ENCODE data around the gene CCDC196.
"Not testable (repeated sequence)": the region's sequence is repeated elsewhere in the genome, so short reads cannot be mapped to it uniquely, and the experiment has no call there.

The CCDC196 gene

DNA sequence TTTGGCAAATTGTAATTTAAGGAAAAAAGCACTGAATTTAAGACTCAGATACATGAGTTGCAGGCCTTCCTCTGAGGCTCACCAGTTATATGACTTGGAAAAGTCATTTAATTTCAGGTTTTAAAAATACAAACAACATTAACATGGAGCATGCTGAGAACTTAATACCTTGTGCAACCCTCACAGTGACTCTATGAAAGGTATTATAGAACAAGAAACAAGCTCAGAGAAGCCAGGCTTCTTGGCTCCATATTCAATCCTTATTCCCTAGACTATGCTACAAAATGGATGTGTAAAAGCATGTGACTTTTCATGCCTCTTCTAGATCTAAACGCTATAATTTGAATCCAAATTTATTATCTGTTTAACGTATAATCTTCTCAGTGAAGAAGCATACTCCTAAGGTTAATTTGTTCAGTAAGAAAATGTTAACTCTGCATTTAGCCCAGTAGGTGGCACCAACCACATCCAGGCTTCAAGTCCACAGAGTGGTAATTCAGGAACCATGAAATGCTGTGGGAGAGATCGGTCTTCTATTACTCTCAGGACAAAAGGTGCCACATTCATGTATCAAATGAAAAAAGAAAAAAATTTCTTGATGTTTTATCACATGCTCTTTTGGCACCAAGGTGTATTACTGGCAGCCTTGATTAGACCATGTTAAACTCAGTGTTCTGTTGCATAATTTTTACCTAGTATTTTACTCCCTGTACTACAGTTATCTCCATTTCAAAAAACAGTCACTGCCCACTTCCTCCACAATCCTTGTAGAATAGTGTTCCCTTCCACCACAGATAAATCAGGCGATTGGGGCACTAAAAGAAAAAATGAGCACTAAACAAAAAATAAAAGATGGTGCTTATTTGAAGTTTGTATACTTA, 9.3 kb downstream of the CCDC196 start:
- in situ Hi-C loops (cut with MboI; ENCODE audit: low sequenced_read_pairs) = no loop called here

DNA sequence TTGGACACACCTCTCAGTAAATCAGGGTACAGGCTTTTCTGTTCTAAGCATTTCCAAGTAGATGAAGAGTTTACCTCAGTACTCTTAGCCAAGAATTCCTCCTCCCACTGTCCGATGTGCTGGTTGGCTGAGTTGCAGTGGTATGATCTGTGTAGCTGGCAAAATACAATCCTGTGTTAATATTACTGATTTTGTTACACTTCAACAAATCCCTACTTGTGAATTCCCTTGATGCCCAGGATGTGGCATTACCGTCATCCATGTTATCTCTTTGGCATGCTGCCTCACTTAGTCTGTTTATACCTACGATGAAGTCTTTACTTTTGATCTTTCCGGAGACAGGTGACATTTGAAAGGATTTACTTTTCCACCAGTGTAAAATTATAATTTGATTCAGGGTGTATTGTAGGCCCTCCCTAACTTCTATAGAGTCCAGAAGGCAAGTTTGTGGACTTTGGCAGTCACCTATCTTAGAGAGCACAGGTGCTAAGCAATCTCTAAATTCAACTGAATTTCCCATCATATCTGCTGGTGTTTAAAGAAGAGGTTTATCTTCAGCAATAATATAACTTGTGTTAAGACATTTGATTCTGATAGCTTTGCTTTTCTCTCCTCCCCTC, 10.1 kb downstream of the CCDC196 start:
- in situ Hi-C loops (cut with MboI; ENCODE audit: low sequenced_read_pairs) = no loop called here

DNA sequence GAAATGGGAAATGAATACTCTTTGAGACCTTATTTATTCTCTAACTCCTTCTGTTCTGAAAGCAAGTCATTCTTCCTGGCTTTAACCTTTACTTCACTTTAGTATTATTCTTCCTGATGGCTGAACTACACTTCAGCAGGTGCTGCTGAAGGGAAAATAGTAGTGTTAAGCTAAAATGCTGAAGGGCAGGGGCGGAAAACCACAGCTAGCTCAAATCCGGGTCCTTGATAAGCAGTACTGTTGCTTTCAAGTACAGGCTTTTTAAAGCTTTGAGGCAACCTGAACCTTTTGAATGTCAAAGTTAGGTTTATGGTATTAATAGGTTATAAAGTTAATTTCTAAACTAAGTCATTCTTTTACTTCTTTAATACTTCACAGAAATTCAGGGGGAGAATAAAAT, 10.7 kb downstream of the CCDC196 start:
- in situ Hi-C loops (cut with MboI; ENCODE audit: low sequenced_read_pairs) = no loop called here

DNA sequence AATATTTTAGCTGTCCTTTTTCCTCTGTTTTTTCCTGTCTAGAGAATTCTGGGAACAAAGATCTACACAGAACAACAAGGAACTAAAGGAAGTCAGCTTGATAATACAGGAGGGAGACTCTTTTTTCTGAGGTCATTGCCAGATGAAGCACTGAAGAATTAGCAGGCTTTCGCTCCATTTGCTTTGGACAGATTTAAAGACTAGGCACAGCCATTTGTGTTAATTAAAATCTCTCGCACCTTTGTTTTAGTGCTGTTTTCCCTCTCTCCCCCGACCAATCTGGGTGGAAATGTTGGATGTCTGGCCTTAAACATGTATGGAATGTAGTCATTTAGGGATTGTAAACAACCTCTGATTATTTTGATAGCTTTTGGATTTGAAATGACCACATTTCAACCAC, 12.1 kb downstream of the CCDC196 start:
- in situ Hi-C loops (cut with MboI; ENCODE audit: low sequenced_read_pairs) = no loop called here

DNA sequence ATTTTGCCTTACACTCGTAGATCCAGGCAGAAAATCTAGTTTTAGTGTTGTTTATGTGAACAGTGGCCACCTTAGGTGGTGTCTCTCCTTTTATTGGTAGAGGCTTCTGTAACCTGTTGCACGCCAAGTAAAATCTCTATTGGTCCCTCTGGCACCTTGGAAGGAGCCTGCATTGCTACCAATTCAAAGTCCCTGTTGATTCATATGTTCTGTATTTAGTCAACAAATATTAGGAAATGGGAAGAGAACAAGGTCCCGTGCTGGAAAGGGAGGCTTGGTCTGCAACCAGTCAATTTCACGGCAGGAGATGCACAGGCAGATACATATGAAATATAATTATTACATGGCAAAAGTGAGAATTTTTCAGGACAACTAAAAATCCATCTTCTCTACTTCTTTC, 15.4 kb downstream of the CCDC196 start:
- in situ Hi-C loops (cut with MboI; ENCODE audit: low sequenced_read_pairs) = no loop called here

DNA sequence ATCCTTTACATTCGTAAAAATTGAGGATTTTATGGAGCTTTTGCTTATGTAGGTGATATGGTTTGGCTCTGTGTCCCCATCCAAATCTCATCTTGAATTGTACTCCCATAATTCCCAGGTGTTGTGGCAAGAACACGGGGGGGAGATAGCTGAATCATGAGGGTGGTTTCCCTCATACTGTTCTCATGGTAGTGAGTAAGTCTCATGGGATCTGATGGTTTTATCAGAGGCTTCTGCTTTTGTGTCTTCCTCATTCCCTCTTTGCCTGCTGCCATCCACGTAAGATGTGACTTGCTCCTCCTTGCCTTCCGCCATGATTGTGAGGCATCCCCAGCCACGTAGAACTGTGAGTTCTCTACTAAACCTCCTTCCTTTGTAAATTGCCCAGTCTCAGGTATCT, 16.7 kb downstream of the CCDC196 start:
- in situ Hi-C loops (cut with MboI; ENCODE audit: low sequenced_read_pairs) = not testable (repeated sequence)

DNA sequence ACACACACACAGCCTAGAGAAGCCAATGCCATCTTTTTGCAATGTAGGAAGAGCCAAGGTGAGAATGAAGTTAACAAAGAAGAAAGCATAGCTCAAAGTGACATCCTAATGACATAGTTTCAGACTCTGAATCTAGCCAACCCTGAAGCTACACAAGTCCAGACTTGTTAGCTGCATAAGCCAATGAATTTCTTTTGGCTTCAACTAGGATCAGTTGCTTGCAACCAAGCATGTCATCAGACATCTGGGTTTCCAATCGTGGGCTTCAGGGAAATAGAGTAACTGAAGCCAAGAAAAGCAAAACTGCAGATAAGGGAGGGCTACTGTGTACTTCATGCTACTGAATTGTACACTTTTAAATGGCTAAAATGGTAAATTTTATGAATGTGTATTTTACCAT, 17.4 kb downstream of the CCDC196 start:
- in situ Hi-C loops (cut with MboI; ENCODE audit: low sequenced_read_pairs) = no loop called here

DNA sequence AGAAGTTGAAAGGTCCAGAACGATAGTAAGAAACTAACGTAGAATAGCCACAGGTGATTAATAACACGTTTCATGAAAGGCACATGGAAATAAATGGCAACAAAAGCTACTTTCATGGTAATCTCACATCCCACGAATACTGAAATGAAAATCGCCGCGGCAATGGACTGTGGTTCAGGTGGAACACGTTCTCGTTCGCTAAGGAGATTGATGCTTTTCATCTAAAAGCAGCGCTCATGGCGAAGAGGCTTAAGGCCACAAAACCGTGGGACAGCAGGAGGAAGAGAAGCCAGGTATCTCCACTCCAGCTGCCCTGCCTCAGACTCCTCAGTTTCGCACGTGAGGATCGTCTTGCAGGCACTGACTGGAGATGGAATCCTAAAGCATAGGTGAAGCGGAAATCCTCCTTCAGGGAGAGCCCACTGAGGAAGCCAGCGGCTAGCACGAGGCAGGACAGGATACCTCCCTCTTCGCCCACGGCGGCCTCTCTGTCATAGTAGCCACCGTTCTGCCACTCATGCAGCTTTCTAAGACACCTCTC, 21.1 kb downstream of the CCDC196 start:
- in situ Hi-C loops (cut with MboI; ENCODE audit: low sequenced_read_pairs) = no loop called here

DNA sequence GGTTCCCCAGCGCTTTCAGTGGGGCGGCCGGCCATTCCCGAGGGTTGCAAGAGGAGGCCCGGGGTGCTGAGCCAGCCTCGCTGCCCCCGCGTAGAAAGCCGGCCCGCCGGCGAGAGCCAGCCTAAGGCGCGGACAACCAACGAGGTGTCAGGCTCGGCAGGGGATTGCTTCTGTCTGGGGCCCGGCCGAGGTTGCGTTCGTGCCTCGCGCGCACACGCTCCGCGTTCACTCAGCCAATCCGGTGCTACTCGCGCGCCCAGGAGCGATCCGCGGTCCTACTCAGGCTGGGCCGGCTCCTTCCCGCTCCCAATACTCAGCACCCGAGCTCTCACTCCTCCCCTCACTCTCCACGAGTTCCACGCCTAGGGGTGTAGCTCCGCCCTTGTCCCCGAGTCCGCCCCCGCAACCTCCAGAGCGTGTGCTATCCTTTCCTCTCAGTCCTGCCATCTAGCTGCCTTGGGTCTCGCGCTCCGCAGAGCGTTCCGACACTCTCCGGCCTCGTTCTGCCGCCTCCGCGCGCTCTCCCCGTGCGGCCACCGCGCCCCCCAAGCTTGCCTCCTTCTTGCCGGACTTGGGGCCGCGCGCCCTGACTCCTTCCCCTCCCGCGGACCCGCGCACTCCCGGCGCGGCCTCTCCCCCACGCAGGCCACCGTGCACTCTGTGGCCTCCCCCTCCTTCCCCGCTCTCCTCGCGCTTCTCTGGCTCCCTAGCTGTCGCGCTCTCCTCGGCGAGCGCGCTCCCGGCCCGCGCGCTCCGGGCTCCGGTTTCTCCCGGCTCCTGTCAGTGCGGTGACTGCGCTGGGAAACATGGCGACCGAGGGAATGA, 21.8 kb downstream of the CCDC196 start, which contains the start of gene GPHN:
Gene GPHN, plus strand, starts transcription at position 426 of the 825 bp plus-strand sequence.
- in situ Hi-C loops (cut with MboI; ENCODE audit: low sequenced_read_pairs) = no loop called here

DNA sequence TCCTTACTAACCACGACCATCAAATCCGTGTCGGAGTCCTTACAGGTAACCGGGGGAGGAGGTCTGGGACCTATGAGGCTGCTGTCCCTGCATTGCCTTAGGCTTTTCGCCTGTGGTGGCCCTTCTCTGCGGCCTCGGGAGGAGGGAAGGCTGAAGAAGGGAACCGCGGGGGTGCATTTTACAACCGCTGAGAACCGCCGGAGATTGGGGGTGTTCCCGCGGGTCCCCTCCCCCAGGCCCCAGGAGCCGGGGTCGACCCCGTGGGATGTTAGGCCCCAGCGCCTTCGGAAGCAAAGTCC, 22.3 kb downstream of the CCDC196 start:
- in situ Hi-C loops (cut with MboI; ENCODE audit: low sequenced_read_pairs) = no loop called here

DNA sequence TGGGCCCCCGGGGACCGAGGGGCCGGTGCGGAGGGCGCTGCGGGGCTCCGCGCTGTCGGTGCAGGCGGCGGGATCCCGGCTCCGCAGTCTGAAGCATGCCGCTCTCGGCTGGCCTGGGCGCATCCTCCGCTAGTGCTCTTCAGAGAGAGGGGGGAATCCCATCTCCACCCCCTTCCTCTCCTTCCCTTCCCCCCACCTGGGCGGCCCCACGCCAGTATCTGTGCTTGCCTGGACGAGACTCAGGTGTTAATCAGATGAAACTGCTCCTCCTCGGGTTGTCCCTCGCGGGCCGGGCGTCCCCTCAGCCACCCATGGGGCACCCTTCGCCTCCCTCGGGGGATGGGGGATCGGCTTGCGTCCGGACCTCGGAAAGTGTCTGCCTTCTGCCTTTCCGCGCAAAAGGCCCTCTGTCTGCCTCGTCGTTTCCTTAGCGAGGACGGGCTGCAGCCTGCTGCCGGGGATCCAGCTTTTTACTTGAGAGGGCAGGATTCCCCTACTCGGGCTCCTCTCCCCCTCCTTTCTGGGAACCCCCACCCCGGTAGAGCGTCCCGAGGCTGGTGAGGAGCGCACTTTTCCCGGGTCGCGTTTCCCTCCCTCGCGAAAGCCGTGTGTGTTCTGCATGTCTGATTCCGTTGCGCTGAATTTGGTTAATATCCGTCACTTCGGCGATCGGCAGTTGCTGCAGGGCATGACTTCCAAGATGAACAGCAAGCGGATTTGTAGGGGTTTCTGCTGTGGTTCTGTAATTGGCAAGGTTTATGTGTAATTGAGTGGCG, 22.9 kb downstream of the CCDC196 start:
- in situ Hi-C loops (cut with MboI; ENCODE audit: low sequenced_read_pairs) = no loop called here

DNA sequence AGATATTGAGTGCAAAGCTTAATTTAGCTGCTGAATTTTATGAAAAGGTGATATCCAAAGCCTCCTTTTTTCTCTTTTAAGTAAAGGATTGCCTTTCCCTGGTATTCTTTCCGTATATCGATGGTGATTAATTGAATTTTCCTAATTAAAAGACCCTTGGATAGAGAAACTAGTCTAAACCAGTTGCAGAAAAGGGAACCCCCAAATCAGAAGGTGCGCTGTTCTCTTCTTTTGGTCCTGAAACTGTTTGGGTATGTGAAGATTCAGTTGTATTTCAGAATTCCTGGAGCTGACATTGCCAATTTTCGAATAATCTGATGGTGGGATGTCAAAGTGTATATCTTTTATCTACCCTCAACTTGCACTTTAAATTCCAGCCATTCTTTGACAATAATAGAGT, 23.7 kb downstream of the CCDC196 start:
- in situ Hi-C loops (cut with MboI; ENCODE audit: low sequenced_read_pairs) = no loop called here

DNA sequence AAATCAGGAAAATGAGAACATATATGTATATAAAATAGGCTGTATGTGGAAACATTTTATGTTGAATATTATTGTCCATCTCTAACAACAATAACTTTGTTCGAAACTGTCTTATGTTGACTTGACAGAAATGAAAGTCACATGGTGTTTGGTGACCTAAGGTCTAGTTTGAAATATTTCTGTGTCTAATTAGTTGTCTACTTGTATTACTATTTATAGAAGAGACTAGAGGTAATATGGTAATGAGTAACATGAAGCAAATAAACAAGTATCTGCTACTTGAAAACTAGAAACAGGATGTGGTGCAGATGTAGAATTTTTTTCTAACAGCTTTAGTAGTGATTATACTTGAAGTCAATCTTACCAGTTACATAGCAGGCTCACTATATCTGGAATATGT, 25.7 kb downstream of the CCDC196 start:
- in situ Hi-C loops (cut with MboI; ENCODE audit: low sequenced_read_pairs) = no loop called here

DNA sequence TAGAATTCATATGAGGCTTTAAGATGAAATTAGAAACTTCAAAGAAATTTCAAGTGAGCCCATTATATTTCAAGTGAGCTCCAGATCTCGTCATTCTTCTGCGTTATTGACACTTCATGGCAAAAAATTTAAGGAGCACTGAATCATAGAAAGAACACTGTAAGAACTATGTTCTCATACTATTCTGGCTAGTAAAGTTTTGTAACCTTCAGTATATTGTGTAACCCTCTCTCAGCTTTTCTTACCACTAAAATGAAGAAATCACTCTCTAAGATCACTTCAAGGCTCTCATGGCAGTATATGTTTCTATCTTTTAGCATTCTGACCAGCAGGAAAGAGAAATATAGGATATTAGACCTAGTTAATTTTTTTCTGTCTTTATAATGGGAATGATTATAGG, 28.0 kb downstream of the CCDC196 start:
- in situ Hi-C loops (cut with MboI; ENCODE audit: low sequenced_read_pairs) = no loop called here

DNA sequence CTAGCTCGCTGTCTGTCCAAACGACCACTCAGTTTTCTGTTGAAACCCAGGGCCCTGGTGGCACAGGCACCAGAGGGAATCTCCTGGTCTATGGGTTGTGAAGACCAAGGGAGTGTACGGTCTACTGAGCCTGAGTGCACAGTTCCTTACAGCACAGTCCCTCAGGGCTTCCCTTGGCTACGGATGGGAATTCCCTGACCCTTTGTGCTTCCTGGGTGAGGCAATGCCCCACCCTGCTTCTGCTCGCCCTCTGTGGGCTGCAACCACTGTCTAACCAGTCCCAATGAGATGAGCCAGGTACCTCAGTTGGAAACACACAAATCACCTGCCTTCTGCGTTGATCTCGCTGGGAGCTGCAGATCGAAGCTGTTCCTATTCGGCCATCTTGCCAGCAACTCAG, 44.4 kb downstream of the CCDC196 start:
- in situ Hi-C loops (cut with MboI; ENCODE audit: low sequenced_read_pairs) = no loop called here

DNA sequence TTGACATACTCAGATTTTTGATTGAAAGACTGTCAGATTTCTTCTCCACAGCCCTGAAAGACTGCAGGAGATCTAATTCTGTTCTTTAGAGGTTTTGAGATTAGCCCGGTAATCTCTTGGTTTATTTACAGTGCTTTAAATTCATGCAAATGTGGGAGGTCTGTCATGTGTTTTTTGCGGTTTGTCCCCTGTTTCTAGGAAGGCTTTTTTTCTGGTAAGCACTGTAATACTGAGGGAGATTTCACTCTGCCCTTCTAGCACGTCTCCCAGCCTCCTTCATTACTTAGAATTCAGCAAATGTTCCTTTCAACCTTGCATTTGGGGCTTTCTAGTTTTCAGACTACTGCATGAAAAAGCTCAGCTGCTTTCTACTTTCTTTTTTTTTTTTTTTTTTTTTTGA, 52.9 kb downstream of the CCDC196 start:
- in situ Hi-C loops (cut with MboI; ENCODE audit: low sequenced_read_pairs) = no loop called here

DNA sequence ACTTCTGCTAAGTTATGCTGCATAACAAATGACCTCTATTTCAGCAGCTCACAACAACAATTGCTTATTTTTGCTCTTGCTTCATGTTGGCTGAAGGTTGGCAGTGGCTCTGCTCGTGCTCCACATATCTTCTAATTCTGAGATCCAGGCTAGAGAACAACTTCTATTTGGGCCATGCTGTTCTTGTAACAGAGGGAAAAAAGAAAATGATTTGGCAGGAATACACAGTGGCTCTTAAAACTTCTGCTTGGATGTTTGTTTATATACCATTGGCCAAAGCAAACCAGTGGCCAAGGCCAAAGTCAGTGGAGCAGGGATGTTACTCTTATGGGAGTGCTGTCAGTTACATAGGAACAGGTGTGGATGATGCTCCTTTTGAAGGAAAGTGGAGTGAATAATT, 53.9 kb downstream of the CCDC196 start:
- in situ Hi-C loops (cut with MboI; ENCODE audit: low sequenced_read_pairs) = no loop called here

DNA sequence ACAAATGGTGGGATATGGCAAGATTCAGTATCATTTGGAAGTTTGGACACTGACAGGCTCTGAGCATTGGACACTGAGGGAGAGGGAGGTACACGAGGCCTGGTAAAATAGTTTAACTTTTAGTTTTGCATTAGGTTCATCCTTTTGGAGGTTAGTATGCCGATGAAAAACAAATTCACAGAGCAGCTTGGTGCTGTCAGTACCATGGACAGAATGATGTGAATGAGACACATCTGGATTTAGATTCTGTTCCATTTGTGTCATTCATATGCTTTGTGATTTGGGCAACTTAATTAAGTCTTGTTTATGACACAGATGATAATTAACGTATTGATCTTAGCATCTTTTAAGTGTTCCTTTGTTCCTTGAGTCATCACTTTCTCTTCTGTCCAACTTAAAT, 55.5 kb downstream of the CCDC196 start:
- in situ Hi-C loops (cut with MboI; ENCODE audit: low sequenced_read_pairs) = no loop called here

DNA sequence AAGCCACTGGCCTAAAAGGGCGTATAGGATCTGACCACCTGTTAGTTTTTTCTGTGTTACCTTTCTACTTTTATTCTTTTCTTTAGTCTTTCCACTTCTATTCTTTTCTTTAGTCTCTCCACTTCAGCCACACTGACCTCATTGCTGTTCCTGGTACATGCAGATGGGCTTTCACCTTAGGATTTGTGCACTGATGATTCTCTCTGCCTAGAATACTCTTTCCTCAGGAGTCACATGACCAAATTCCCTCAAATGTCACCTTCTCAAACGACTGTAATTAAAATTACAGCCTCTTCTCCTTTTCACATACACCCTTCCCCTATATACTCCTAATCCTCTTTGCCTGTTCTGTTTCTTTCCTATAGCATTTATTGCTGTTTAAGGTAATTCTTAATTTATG, 57.8 kb downstream of the CCDC196 start:
- in situ Hi-C loops (cut with MboI; ENCODE audit: low sequenced_read_pairs) = no loop called here

DNA sequence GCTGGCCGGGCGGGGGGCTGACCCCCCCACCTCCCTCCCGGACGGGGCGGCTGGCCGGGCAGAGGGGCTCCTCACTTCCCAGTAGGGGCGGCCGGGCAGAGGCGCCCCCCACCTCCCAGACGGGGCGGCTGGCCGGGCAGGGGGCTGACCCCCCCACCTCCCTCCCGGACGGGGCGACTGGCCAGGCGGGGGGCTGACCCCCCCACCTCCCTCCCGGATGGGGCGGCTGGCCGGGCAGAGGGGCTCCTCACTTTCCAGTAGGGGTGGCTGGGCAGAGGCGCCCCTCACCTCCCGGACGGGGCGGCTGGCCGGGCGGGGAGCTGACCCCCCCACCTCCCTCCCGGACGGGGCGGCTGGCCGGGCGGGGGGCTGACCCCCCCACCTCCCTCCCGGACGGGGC, 59.0 kb downstream of the CCDC196 start:
- in situ Hi-C loops (cut with MboI; ENCODE audit: low sequenced_read_pairs) = not testable (repeated sequence)

DNA sequence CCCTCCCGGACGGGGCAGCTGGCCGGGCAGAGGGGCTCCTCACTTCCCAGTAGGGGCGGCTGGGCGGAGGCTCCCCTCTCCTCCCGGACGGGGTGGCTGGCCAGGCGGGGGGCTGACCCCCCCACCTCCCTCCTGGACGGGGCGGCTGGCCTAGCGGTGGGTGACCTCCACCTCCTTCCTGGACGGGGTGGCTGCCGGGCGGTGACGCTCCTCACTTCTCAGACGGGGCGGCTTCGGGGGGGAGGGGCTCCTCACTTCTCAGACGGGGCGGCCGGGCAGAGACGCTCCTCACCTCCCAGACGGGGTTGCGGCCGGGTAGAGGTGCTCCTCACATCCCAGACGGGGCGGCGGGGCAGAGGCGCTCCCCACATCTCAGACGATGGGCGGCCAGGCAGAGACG, 59.6 kb downstream of the CCDC196 start:
- in situ Hi-C loops (cut with MboI; ENCODE audit: low sequenced_read_pairs) = not testable (repeated sequence)
